K562 (cell line): ENCODE measurements around the gene SELENOF. TPM values are rescaled to one million over a fixed set of nuclear protein-coding genes. Genes with fewer than 3 reads are reported as not detected.

Source experiments
- ATAC-seq: fragments of 200-7000 bp; cut with Tn5 transposase; 3 replicates; pipeline ENCODE4 v1.9.1; 2020; ENCODE audit warnings: moderate library complexity
- BruUV-seq: library from RNA; stranded (reverse); fragments of 400-500 nt; replicated peaks from 2 replicates; lab custom pipeline; 2021; lab: Mats Ljungman, UMichigan
- CTCF ChIA-PET: fragments of 300-600 bp; formaldehyde crosslinking; extraction: SDS; loops from one replicate; lab custom pipeline; 2021; ENCODE audit warnings: low intra/inter-chr PET ratio; lab: Yijun Ruan, JAX
- POLR2A ChIA-PET: fragments of 300-600, 350-650 bp; sonication (Branson Sonifier 250); formaldehyde crosslinking; extraction: SDS; loops from one replicate; lab custom pipeline; 2021; ENCODE audit warnings: antibody characterized with exemption, inconsistent platforms; lab: Yijun Ruan, JAX
- DNase-seq, 4 experiments: peaks; one replicate each; pipeline versions ENCODE4 v3.0.0 to v3.0.0-alpha.2; 2011 to 2018; ENCODE audit warnings: low spot score in 3 of 4, mixed read lengths in 3 of 4; ENCODE audit errors: extremely low read depth in 1 of 4
- FAIRE-seq: peaks from 2 replicates; lab custom pipeline; 2011; peaks lifted over from hg19 to GRCh38; lab: Jason Lieb, UNC
- H2AFZ ChIP-seq: 2 replicates; pipeline ENCODE4 v1.6.0; 2011; ENCODE audit warnings: low read depth, low read length, control low read depth, inconsistent platforms
- H3K27ac ChIP-seq: fragments of 200-600 bp; 3 replicates; pipeline ENCODE4 v1.8.0; 2011; ENCODE audit warnings: low read depth, mild to moderate bottlenecking, control low read depth, inconsistent platforms, low read length, moderate library complexity, mixed read lengths; ENCODE audit errors: extremely low read depth
- H3K27me3 ChIP-seq, 2 experiments: fragments of 300-600 bp in 1 of 2; 2 replicates in 1 of 2; 3 replicates in 1 of 2; pipeline versions ENCODE4 v1.6.0 to v1.8.0; 2011; ENCODE audit warnings: inconsistent platforms in 2 of 2, low read length in 2 of 2, mild to moderate bottlenecking in 1 of 2, mixed read lengths in 1 of 2, moderate library complexity in 1 of 2; ENCODE audit not compliant: control insufficient read depth in 2 of 2, insufficient read depth in 2 of 2
- H3K36me3 ChIP-seq: fragments of 300-600 bp; 3 replicates; pipeline ENCODE4 v1.8.0; 2011; ENCODE audit warnings: mild to moderate bottlenecking, low read length, inconsistent platforms; ENCODE audit not compliant: control insufficient read depth, insufficient read depth
- H3K4me1 ChIP-seq, 2 experiments: fragments of 200-600 bp in 1 of 2; replicated peaks in 1 of 2; 2 replicates in 1 of 2; 3 replicates in 1 of 2; pipeline versions ENCODE4 v1.5.1 to v1.8.0; 2011; ENCODE audit warnings: inconsistent platforms in 2 of 2, low read length in 2 of 2, mild to moderate bottlenecking in 1 of 2, mixed read lengths in 1 of 2, moderate library complexity in 1 of 2; ENCODE audit not compliant: control insufficient read depth in 2 of 2, insufficient read depth in 2 of 2
- H3K4me2 ChIP-seq: 2 replicates; pipeline ENCODE4 v1.6.1; 2011; ENCODE audit warnings: low read length, control low read depth, inconsistent platforms, mixed read lengths; ENCODE audit not compliant: insufficient read depth
- H3K4me3 ChIP-seq: fragments of 200-600 bp; sonication (generic), shearing (Covaris generic); 2 replicates; pipeline ENCODE4 v1.5.1; 2016; ENCODE audit warnings: control low read depth, inconsistent platforms
- H3K79me2 ChIP-seq: fragments of 200-600 bp; 3 replicates; pipeline ENCODE4 v1.8.0; 2011; ENCODE audit warnings: low read length, inconsistent platforms; ENCODE audit not compliant: control insufficient read depth, insufficient read depth
- H3K9ac ChIP-seq, 2 experiments: 2 replicates each; pipeline versions ENCODE4 v1.6.0 to v1.6.1; 2011; ENCODE audit warnings: low read depth in 2 of 2, low read length in 2 of 2, control low read depth in 1 of 2, inconsistent platforms in 1 of 2, mild to moderate bottlenecking in 1 of 2, mixed read lengths in 1 of 2; ENCODE audit not compliant: insufficient read depth in 1 of 2
- H3K9me1 ChIP-seq: one replicate; pipeline ENCODE4 v1.6.0; 2011; ENCODE audit warnings: inconsistent platforms, mild to moderate bottlenecking, low read length, moderate library complexity; ENCODE audit not compliant: control insufficient read depth, insufficient read depth
- H3K9me3 ChIP-seq: replicated peaks from 2 replicates; pipeline ENCODE4 v1.5.1; 2011; ENCODE audit warnings: low read depth, low read length, inconsistent platforms; ENCODE audit not compliant: control insufficient read depth, insufficient read depth
- H4K20me1 ChIP-seq: replicated peaks from 2 replicates; pipeline ENCODE4 v1.6.1; 2011; ENCODE audit warnings: low read length, inconsistent platforms, mixed read lengths; ENCODE audit not compliant: control insufficient read depth, insufficient read depth
- CTBP1 ChIP-seq: fragments of 450-650 bp; IDR thresholded peaks from 2 replicates; pipeline ENCODE4 v1.6.1; 2016; ENCODE audit warnings: borderline replicate concordance
- ELF2 ChIP-seq: fragments of 250-450 bp; sonication (Bioruptor Pico); IDR thresholded peaks from 2 replicates; pipeline ENCODE4 v1.5.0; 2021; ENCODE audit warnings: mild to moderate bottlenecking
- HNRNPLL ChIP-seq: fragments of 200-400 bp; formaldehyde crosslinking; IDR thresholded peaks from 2 replicates; pipeline ENCODE4 v1.6.1; 2017; ENCODE audit warnings: low read length, low read depth, mild to moderate bottlenecking; ENCODE audit not compliant: poor library complexity, severe bottlenecking
- ILK ChIP-seq: fragments of 450-650 bp; IDR thresholded peaks from 2 replicates; pipeline ENCODE4 v1.6.1; 2016; ENCODE audit warnings: missing genetic modification characterization, low read depth, mild to moderate bottlenecking, missing compliant biosample characterization, moderate library complexity, borderline replicate concordance
- STAT5A ChIP-seq: IDR thresholded peaks from 2 replicates; pipeline ENCODE4 v1.6.1; 2012; ENCODE audit warnings: low read length, inconsistent platforms, borderline replicate concordance
- YBX1 ChIP-seq: fragments of 450-650 bp; IDR thresholded peaks from 2 replicates; pipeline ENCODE4 v1.7.1; 2016; ENCODE audit warnings: mild to moderate bottlenecking
- ZNF12 ChIP-seq: sonication (generic); formaldehyde crosslinking; IDR thresholded peaks from 2 replicates; pipeline ENCODE4 v1.4.0; 2020; ENCODE audit warnings: mild to moderate bottlenecking, missing genetic modification reagents
- WGBS: fragments of 100-300 bp; shearing (Covaris generic); methylation state at CpG from one replicate; pipeline ENCODE4 v1.1.6; 2016; ENCODE audit warnings: low coverage, mixed read lengths; ENCODE audit not compliant: insufficient coverage; ENCODE audit errors: missing lambda C conversion rate; 5-methylcytosine and 5-hydroxymethylcytosine counted together
- in situ Hi-C: fragments of 300-500 bp; cut with MboI; formaldehyde crosslinking; loops from 4 replicates; pipeline ENCODE4 v1.15.0; 2018; ENCODE audit warnings: inconsistent platforms, mixed read lengths
- intact Hi-C: fragments of 100-400 bp; cut with micrococcal nuclease; formaldehyde crosslinking; loops from 2 replicates; pipeline ENCODE4 v1.14.2; 2022
- polyA plus RNA-seq, 8 experiments: library from polyadenylated mRNA; depleted of rRNA in 4 of 8; stranded (reverse) in 5 of 8; unstranded in 3 of 8; fragments of >200 nt; fragmentation: Nextera tagmentation in 2 of 8; fragmentation: Illumina TruSeq in 1 of 8; extraction: Ambion mirVana in 2 of 8; extraction: Trizol in 1 of 8; gene quantifications; 2 replicates each; pipeline versions ENCODE4 v1.2.1 to v1.2.3, GENCODE V29; 2011 to 2014; ENCODE audit warnings: inconsistent platforms in 1 of 8, missing spikeins in 1 of 8
- total RNA-seq, 7 experiments: library from RNA; depleted of rRNA in 6 of 7; stranded (reverse); fragments of >200 nt in 6 of 7; fragmentation: Illumina TruSeq in 2 of 7; extraction: Trizol in 2 of 7; gene quantifications; 2 replicates each; pipeline versions ENCODE4 v1.2.1 to v1.2.3, GENCODE V29; 2011 to 2021; ENCODE audit warnings: low replicate concordance in 1 of 7
- TF ChIP-seq, protein P1 (sequence below): fragments of 450-650 bp; formaldehyde crosslinking; IDR thresholded peaks from 2 replicates; pipeline ENCODE4 v1.4.0; 2022; ENCODE audit warnings: missing genetic modification characterization
- TF ChIP-seq, protein P2 (sequence below): fragments of 250-450 bp; sonication (Bioruptor Pico); IDR thresholded peaks from 2 replicates; pipeline ENCODE4 v1.5.0; 2021

SELENOF gene
- total and polyA plus RNA-seq, 9 of the 15 experiments (the other 6 are each of a cell fraction or from before 2014, with no cell fraction given), result 115 to 394 (median 215) TPM

DNA sequence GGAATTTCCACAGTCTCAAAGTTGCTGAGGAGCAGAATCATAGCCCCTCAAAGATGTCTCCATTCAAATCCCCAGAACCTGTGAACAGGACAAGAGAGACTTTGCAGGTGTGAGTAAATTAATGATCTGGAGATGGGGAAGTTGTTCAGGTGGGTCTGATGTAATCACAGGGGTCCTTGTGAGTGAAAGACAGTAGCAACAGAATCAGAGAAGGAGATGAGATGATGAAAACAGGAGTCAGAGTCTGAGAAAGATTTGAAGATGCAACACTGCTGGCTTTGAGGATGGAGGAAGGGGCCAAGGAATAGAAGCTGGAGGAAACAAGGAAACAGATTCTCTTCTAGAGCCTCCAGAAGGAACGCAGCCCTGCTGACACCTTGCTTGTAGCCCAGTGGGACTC, 81.5 kb downstream of the SELENOF start:
- FAIRE-seq, result no peak
- no peaks in the 10 kb centered on the region for H3K79me2 ChIP-seq
- WGBS, result no CpG with 5 or more reads among the region's 1 CpG
- no peak for DNase-seq
- no peaks in the 10 kb centered on the region for H3K9me1 ChIP-seq
- H3K4me1 ChIP-seq, result no peaks in the 10 kb centered on the region
- CTCF ChIA-PET, result interaction anchor here (1.6 to 2.4 kb wide), 4 partner anchors 133 to 252 kb away, joined by 7 to 19 read pairs (median 14); no protein-coding TSS in a partner anchor
- no peak overlapping the region for H3K4me2 ChIP-seq
- no peak overlapping the region for H3K4me3 ChIP-seq
- H3K9me3 ChIP-seq, result no peaks in the 10 kb centered on the region
- no peaks in the 10 kb centered on the region; a peak in 1 of 5 replicates for H3K27me3 ChIP-seq
- H4K20me1 ChIP-seq, result no peaks in the 10 kb centered on the region
- ATAC-seq, result no peak
- POLR2A ChIA-PET, result interaction anchor here (0.6 kb wide), 1 partner anchor 143 kb away, joined by 3 read pairs; no protein-coding TSS in a partner anchor
- no TSS peak for BruUV-seq
- intact Hi-C loops, result loop anchor here (2.0 to 10.0 kb wide), 3 partner anchors 50 to 190 kb away; partner anchors contain the start of gene SH3GLB1
- H3K9ac ChIP-seq, result no peak overlapping the region
- H3K36me3 ChIP-seq, result no peaks in the 10 kb centered on the region
- in situ Hi-C loops, result no loop called here
- TF ChIP-seq ELF2, result no peak
- TF ChIP-seq STAT5A, result no peak
- no peak for TF ChIP-seq CTBP1
- no peak for TF ChIP-seq YBX1
- no peak for TF ChIP-seq ZNF12 (CRISPR knock-in tag)
- no peak for TF ChIP-seq HNRNPLL
- H3K27ac ChIP-seq, result no peak overlapping the region
- H2AFZ ChIP-seq, result no peak overlapping the region

DNA sequence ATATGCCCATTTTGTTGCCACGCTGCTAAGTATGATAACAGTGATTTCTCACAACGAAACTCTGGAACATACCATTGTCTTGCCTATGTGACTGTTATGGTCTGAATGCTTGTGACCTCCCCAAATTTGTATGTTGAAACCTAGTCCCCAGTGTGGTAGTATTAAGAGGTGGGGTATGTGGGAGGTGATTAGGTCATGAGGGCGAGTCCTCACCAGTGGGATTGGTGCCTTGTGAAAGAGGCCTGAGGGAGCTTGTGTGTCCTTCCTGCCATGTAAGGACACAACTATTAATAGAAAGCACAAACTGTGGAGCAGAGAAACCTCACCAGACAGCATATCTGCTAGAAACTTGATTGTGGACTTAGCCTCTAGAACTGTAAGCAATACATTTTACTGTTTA, 84.6 kb downstream of the SELENOF start:
- in situ Hi-C loops (loop anchor here (5.0 kb wide), 1 partner anchor 258 kb away; no protein-coding TSS in a partner anchor), intact Hi-C loops (no loop called here)
- Histone ChIP-seq H2AFZ (no peak overlapping the region), H3K27me3 (peaks cover 0 to 5% of the 10 kb centered on the region in 2 experiments; a peak in 2 of 5 replicates), H3K36me3 (no peaks in the 10 kb centered on the region), H3K79me2 (no peaks in the 10 kb centered on the region), H3K4me2 (no peak overlapping the region), H3K9ac (no peak overlapping the region), H3K9me1 (no peaks in the 10 kb centered on the region), H4K20me1 (no peaks in the 10 kb centered on the region), H3K27ac (no peak overlapping the region), H3K9me3 (no peaks in the 10 kb centered on the region), H3K4me1 (no peaks in the 10 kb centered on the region), H3K4me3 (no peak overlapping the region)
- TF ChIP-seq ZNF12 (CRISPR knock-in tag) (no peak), ILK (tag) (no peak)
- TF ChIP-seq, protein P1, sequence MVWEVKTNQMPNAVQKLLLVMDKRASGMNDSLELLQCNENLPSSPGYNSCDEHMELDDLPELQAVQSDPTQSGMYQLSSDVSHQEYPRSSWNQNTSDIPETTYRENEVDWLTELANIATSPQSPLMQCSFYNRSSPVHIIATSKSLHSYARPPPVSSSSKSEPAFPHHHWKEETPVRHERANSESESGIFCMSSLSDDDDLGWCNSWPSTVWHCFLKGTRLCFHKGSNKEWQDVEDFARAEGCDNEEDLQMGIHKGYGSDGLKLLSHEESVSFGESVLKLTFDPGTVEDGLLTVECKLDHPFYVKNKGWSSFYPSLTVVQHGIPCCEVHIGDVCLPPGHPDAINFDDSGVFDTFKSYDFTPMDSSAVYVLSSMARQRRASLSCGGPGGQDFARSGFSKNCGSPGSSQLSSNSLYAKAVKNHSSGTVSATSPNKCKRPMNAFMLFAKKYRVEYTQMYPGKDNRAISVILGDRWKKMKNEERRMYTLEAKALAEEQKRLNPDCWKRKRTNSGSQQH, result no peak
- TF ChIP-seq, protein P2, sequence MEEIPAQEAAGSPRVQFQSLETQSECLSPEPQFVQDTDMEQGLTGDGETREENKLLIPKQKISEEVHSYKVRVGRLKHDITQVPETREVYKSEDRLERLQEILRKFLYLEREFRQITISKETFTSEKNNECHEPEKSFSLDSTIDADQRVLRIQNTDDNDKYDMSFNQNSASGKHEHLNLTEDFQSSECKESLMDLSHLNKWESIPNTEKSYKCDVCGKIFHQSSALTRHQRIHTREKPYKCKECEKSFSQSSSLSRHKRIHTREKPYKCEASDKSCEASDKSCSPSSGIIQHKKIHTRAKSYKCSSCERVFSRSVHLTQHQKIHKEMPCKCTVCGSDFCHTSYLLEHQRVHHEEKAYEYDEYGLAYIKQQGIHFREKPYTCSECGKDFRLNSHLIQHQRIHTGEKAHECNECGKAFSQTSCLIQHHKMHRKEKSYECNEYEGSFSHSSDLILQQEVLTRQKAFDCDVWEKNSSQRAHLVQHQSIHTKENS (CRISPR knock-in tag), result no peak
- ChIA-PET POLR2A (no interaction called here), CTCF (no interaction called here)
- ATAC-seq, result no peak
- no peak for DNase-seq
- WGBS, result 34% methylated on average over 3 of the region's 3 CpGs
- no TSS peak for BruUV-seq
- FAIRE-seq, result no peak
